HFFc6 (cell line): ENCODE data around the gene SBF2. TPM values are rescaled to one million over a fixed set of nuclear protein-coding genes. Genes with fewer than 3 reads are reported as not detected.
A peak's percentile ranks its signal among the peaks of the same experiment; 100 is the strongest.

Experiments
- DNase-seq: peaks from one replicate; pipeline ENCODE4 v3.0.0-alpha.2; 2018
- H3K27ac Mint-ChIP-seq: 2 replicates; pipeline ENCODE4 v1.8.0; 2020; ENCODE audit warnings: mild to moderate bottlenecking, mixed read lengths
- H3K27me3 Mint-ChIP-seq: 2 replicates; pipeline ENCODE4 v1.8.0; 2021; ENCODE audit warnings: mild to moderate bottlenecking, moderate library complexity, mixed read lengths; ENCODE audit not compliant: insufficient read depth
- H3K36me3 Mint-ChIP-seq: 2 replicates; pipeline ENCODE4 v1.8.0; 2021; ENCODE audit warnings: low read depth, mixed read lengths
- H3K4me1 Mint-ChIP-seq: 2 replicates; pipeline ENCODE4 v1.8.0; 2020; ENCODE audit warnings: low read depth, mixed read lengths
- H3K4me3 Mint-ChIP-seq: 2 replicates; pipeline ENCODE4 v1.8.0; 2020; ENCODE audit warnings: mild to moderate bottlenecking, moderate library complexity, mixed read lengths
- H3K9me3 Mint-ChIP-seq: 2 replicates; pipeline ENCODE4 v1.8.0; 2020; ENCODE audit warnings: mild to moderate bottlenecking, mixed read lengths
- CTCF ChIP-seq: fragments of 200-600 bp; sonication (generic); IDR thresholded peaks from 2 replicates; pipeline ENCODE4 v1.5.0; 2021; ENCODE audit warnings: antibody characterized with exemption, mild to moderate bottlenecking
- total RNA-seq, 6 experiments: library from RNA; stranded (reverse); fragmentation: NEBNext Ultra II Directional; extraction: Animal tissue kit (Norgen Biotek cat#: 25700); gene quantifications; 2 replicates in 1 of 6; 3 replicates in 5 of 6; pipeline ENCODE4 v1.2.3, GENCODE V29; 2021

Gene SBF2
- total RNA-seq, 6 experiments from 2014 or later, result 25.2 to 36.0 (median 30.7) TPM

- no peaks in the 10 kb centered on the region for H3K9me3 Mint-ChIP-seq
- H3K4me3 Mint-ChIP-seq, result no peak overlapping the region
- no peak for DNase-seq
- H3K27ac Mint-ChIP-seq, result no peak overlapping the region
- peaks cover 67% of the 10 kb centered on the region for H3K4me1 Mint-ChIP-seq
- H3K27me3 Mint-ChIP-seq, result no peaks in the 10 kb centered on the region
- peaks cover 34% of the 10 kb centered on the region for H3K36me3 Mint-ChIP-seq
- TF ChIP-seq CTCF, result no peak
These were observed 263.9 kb downstream of the SBF2 start for GRCh38 chr11:10030122-10030490.

- Mint-ChIP-seq H3K4me3 (no peak overlapping the region), H3K27ac (peak overlapping the region; percentile 39; the same call in 1 of the 2 replicates), H3K36me3 (peaks cover 39% of the 10 kb centered on the region)
These were observed 264.5 kb downstream of the SBF2 start for GRCh38 chr11:10029386-10030121.

GRCh38 chr11:10026514-10026913, 267.5 kb downstream of the SBF2 start:
- H3K27me3 Mint-ChIP-seq, result no peaks in the 10 kb centered on the region
- peaks cover 64% of the 10 kb centered on the region for H3K4me1 Mint-ChIP-seq
- H3K4me3 Mint-ChIP-seq, result no peak overlapping the region
- H3K9me3 Mint-ChIP-seq, result no peaks in the 10 kb centered on the region
- no peak for TF ChIP-seq CTCF
- H3K27ac Mint-ChIP-seq, result no peak overlapping the region
- DNase-seq, result peak; percentile 31
- H3K36me3 Mint-ChIP-seq, result peaks cover 46% of the 10 kb centered on the region

More at GRCh38 chr11:10029386-10030121, 264.5 kb downstream of the SBF2 start:
- Mint-ChIP-seq H3K4me1 (peaks cover 67% of the 10 kb centered on the region), H3K27me3 (no peaks in the 10 kb centered on the region), H3K9me3 (no peaks in the 10 kb centered on the region)
- no peak for TF ChIP-seq CTCF
- no peak for DNase-seq

GRCh38 chr11:10023212-10023611, 270.8 kb downstream of the SBF2 start:
- peaks cover 49% of the 10 kb centered on the region for H3K36me3 Mint-ChIP-seq
- TF ChIP-seq CTCF, result no peak
- H3K27ac Mint-ChIP-seq, result no peak overlapping the region

GRCh38 chr11:10022764-10023163, 271.3 kb downstream of the SBF2 start:
- DNase-seq, result no peak
- Mint-ChIP-seq H3K9me3 (no peaks in the 10 kb centered on the region), H3K4me1 (peaks cover 56% of the 10 kb centered on the region), H3K4me3 (no peak overlapping the region), H3K27me3 (no peaks in the 10 kb centered on the region), H3K27ac (no peak overlapping the region), H3K36me3 (peaks cover 45% of the 10 kb centered on the region)
- TF ChIP-seq CTCF, result no peak

More at GRCh38 chr11:10023212-10023611, 270.8 kb downstream of the SBF2 start:
- no peak for DNase-seq
- Mint-ChIP-seq H3K4me1 (peaks cover 56% of the 10 kb centered on the region), H3K9me3 (no peaks in the 10 kb centered on the region), H3K4me3 (no peak overlapping the region), H3K27me3 (no peaks in the 10 kb centered on the region)
